Stimulated activated effector memory CD8-positive, alpha-beta T cell treated with anti-CD3 and anti-CD28 coated beads, Interleukin-12 subunit alpha, Interleukin-12 subunit beta, amount 100 ng/mL, for 72 hours (primary cell): ENCODE results near the gene ERO1A.
"Not testable (repeated sequence)": the region's sequence is repeated elsewhere in the genome, so short reads cannot be mapped to it uniquely, and the experiment has no call there.

Experiments used
- ATAC-seq: fragments of 150-1000 bp; cut with Tn5 transposase; 2 replicates; pipeline ENCODE4 v1.10.0; 2021
- DNase-seq, 2 donors: peaks; one replicate each; pipeline ENCODE4 v3.0.0; 2021 to 2022; ENCODE audit warnings: low spot score in 2 of 2
- H3K27ac Mint-ChIP-seq: one replicate; pipeline ENCODE4 v1.8.0; 2022; ENCODE audit warnings: mild to moderate bottlenecking, mixed read lengths
- H3K36me3 Mint-ChIP-seq: one replicate; pipeline ENCODE4 v1.8.0; 2022; ENCODE audit warnings: mild to moderate bottlenecking, mixed read lengths
- H3K4me1 Mint-ChIP-seq: one replicate; pipeline ENCODE4 v1.8.0; 2022; ENCODE audit warnings: mixed read lengths
- H3K4me3 Mint-ChIP-seq: one replicate; pipeline ENCODE4 v1.8.0; 2022; ENCODE audit warnings: mild to moderate bottlenecking, mixed read lengths
- H3K9me3 Mint-ChIP-seq: one replicate; pipeline ENCODE4 v1.8.0; 2022; ENCODE audit warnings: mixed read lengths

Gene ERO1A, protein sequence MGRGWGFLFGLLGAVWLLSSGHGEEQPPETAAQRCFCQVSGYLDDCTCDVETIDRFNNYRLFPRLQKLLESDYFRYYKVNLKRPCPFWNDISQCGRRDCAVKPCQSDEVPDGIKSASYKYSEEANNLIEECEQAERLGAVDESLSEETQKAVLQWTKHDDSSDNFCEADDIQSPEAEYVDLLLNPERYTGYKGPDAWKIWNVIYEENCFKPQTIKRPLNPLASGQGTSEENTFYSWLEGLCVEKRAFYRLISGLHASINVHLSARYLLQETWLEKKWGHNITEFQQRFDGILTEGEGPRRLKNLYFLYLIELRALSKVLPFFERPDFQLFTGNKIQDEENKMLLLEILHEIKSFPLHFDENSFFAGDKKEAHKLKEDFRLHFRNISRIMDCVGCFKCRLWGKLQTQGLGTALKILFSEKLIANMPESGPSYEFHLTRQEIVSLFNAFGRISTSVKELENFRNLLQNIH

DNA sequence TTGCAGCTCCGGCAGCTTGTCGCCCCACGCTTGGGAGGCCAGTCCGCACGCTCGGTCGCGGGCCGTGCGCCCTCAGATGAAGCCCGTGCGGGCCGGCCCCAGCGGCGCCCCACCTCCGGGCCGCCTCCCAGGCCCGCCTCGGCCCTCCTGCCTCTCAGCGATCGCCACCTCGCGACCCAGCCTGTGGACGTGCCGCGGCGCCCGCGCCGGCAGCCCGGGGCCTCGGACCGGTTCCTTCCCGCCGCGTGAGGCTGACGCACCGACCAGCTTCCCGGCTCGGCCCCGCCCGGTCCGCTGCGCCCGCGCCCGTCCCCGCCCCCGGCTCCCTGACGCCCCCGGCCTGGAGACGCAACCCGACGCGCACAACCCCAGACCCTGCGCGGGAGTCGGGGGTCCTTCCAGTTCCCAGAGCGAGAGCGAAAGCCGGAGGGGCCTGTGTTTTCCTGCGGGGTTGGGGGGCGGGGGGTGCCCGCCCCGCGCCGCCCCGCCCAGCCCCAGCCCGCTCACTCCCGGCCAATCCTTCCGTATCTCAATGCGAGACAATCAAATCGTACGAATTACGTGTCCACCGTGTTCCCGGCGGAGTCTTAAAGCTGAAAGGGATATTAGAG lies at the start of gene ERO1A:
Gene ERO1A, minus strand, starts transcription at position 78 of the 611 bp plus-strand sequence. Its CDS starts 77 bp downstream, at position 1.
- DNase-seq (peak; percentile 68 to 85), ATAC-seq (peak; percentile 91)
- peaks cover 32% of the 10 kb centered on the region for H3K4me1 Mint-ChIP-seq
- peak within 1 kb of the TSS; percentile 90 for H3K27ac Mint-ChIP-seq
- peak within 1 kb of the TSS; percentile 79 for H3K4me3 Mint-ChIP-seq
- peaks cover 45% of the 10 kb centered on the region for H3K36me3 Mint-ChIP-seq
- H3K9me3 Mint-ChIP-seq: no peaks in the 10 kb centered on the region

DNA sequence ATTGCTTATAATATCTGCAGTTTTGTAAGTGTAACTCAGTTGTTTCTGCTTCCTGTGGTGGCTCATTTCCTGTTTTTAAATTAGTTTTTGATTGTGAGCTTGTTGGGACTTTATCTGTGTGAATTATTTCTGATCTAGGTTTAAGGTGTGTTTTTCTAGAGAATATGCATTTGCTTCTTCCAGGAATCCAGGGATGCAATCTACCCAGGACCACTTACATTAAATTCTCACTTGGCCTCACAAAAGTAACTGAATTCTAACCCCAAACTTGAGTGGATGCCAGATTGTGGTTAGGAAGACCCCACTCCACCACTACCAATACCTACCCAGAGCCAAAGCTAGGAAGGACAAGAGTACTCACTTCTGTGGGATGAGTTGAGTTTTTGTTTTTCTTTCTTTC lies 46.5 kb upstream of the ERO1A start:
- Mint-ChIP-seq H3K4me1 (peaks cover 39% of the 10 kb centered on the region), H3K27ac (peak overlapping the region; percentile 95), H3K36me3 (peaks cover 24% of the 10 kb centered on the region), H3K9me3 (no peaks in the 10 kb centered on the region), H3K4me3 (peak overlapping the region; percentile 65)
- peak; percentile 13 for ATAC-seq
- DNase-seq: peak in 1 of 2 donors; percentile 47

DNA sequence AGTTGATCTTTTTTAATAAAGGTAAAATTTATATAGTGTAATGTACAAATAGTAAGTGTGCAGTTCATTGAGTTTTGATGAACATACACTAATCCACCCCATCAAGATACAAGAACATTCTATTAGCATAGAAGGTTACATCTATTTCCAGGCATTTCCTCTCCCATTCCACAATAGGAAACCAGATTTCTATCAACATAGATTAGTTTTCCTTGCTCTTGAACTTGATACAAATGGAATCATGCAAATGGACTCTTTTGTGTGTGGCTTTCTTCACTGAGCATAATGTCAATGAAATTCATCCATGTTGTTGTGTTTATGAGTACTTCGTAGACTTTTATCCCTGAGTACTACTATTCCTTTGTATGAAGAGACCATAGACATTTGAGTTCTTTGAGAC lies 45.4 kb upstream of the ERO1A start:
- peaks cover 49% of the 10 kb centered on the region for H3K4me1 Mint-ChIP-seq
- H3K27ac Mint-ChIP-seq: no peak overlapping the region
- H3K36me3 Mint-ChIP-seq: peaks cover 16% of the 10 kb centered on the region

DNA sequence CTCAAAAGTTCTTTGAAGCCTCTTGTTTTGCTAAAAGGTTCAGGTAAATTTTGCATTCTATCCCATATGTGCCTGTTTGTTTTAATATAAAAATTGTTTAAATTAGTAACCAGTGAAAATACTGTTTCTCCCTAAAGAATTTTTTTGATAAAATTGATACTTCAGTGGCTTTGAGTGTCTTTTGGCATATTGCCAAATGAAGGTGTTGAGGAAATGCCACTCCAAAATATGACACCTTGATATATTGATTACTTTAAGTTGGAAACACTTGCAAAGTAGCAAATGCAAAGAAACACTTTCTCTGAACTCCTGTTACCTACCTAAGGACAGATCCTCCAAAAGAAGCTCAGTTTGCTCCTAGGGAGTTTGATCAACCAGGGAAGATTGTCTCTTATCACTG lies 43.1 kb upstream of the ERO1A start:
- Mint-ChIP-seq H3K36me3 (peaks cover 19% of the 10 kb centered on the region), H3K4me3 (no peak overlapping the region), H3K27ac (no peak overlapping the region), H3K4me1 (peaks cover 60% of the 10 kb centered on the region), H3K9me3 (no peaks in the 10 kb centered on the region)
- ATAC-seq (no peak), DNase-seq (no peak)

More for the DNA sequence above, 45.4 kb upstream of the ERO1A start:
- no peak for DNase-seq
- Mint-ChIP-seq H3K4me3 (no peak overlapping the region), H3K9me3 (no peaks in the 10 kb centered on the region)
- ATAC-seq: no peak

DNA sequence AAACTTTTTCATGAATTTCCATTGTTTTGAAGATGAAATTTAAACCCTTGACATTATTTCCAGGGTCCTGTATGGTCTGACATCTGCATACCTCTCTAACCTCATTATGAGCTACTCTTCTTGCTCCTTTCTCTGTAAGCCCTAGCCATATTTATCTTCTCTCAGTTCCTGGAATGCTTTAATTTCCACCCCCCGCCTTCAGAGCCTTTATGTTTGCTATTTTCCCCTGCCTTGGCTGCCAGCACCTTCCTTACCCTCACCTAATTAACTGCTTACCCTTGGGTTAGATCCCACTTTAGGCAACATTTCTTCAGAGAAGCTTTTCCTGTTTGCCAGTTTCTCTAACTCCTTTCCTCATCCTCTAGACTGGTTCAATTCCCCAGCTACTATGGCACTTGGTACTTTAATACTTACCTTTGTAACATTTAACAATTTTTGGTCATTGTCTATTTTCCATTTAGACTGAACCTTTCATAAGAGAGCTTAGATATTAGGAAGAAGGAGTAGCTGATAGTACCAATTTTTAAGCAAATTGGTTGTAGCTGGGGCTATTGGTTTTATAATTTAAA lies 40.6 kb upstream of the ERO1A start:
- Mint-ChIP-seq H3K9me3 (no peaks in the 10 kb centered on the region), H3K4me3 (no peak overlapping the region), H3K36me3 (peaks cover 34% of the 10 kb centered on the region)

DNA sequence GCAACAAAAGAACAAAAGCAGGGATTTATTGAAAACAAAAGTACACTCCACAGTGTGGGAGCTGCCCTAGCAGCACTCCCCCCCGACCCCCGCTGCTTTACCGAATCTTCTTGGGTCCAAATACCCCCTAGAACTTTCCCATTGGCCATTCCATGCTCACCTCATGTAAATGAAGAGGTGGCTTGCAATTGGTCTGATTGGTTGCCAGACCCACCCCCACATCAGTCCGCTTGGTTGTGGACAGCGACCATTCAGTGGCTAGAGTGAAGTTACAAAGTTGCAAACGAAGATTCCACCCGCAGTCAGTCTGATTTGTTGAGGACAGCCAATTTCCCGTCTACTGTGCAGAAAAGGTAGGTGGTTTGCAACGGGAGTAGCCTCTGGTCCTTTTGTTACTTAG lies 38.5 kb upstream of the ERO1A start:
- no peak for ATAC-seq
- Mint-ChIP-seq H3K4me3 (no peak overlapping the region), H3K27ac (peak overlapping the region; percentile 3), H3K36me3 (peaks cover 34% of the 10 kb centered on the region), H3K9me3 (no peaks in the 10 kb centered on the region), H3K4me1 (peaks cover 53% of the 10 kb centered on the region)
- no peak for DNase-seq

More for the DNA sequence above, 40.6 kb upstream of the ERO1A start:
- DNase-seq (no peak), ATAC-seq (no peak)
- Mint-ChIP-seq H3K27ac (peak overlapping the region; percentile 41), H3K4me1 (peaks cover 53% of the 10 kb centered on the region)

DNA sequence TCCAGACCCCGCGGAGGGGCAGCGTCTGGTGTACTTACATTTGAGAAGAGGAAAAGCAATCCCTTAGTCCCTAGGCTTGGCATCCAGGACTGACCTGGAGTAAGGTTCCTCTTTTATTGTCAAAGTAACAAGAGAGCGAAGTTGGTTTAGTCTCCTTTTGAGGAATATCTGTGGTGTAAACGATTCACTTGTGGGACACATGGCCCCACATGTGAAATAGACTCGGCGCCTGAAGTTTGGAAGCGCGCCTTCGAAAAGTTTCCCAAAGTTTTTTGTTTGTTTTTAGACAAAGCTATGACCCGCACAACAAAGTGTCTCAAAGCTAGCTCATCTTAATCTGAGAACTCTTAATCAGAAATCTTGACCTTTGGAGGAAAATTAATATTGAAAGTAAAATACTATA lies 35.4 kb upstream of the ERO1A start:
- DNase-seq: no peak
- no peaks in the 10 kb centered on the region for H3K9me3 Mint-ChIP-seq
- no peak for ATAC-seq
- H3K27ac Mint-ChIP-seq: peak overlapping the region; percentile 93
- H3K4me3 Mint-ChIP-seq: peak overlapping the region; percentile 91
- peaks cover 54% of the 10 kb centered on the region for H3K36me3 Mint-ChIP-seq
- H3K4me1 Mint-ChIP-seq: peaks cover 30% of the 10 kb centered on the region

DNA sequence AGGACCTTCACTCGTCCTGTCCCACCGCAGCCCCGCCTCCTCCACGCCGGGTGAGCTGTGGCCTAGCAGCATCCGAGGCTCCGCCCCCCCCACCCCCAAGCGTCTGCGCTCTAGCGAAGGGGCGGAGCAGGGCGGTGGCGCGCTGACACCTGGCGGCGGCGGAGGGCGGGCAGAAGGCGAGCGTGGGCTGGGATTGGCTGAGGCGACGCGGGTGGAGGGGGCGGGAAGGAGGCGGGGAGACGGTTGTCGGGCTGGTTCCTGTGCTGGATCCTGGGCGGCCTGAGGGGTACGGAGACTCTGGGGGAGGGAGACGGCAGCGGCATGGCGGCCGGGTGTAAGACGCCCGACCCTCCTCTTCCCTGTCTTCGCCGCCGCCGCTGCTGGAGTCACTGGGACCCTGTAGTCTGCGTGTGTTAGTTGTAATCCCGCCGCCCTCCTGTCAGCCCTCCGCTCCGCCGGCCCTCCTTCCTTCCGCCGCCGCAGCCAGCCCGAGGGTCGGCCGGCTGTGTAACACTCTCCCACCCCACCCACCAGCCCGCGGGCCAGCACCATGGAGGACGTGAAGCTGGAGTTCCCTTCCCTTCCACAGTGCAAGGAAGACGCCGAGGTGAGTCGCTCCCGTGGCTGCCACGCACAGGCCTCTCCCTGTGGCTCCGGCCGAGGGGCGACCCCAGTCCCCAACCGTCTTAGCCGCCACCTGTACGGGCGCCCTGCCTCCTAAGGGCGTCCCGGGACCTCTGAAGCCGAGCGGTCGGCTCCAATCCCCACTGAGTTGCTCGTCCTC lies 34.8 kb upstream of the ERO1A start, which contains the start of gene STYX:
Gene STYX, plus strand, starts transcription at position 242 of the 784 bp plus-strand sequence. Its CDS starts 309 bp downstream, at position 551.
- peak; percentile 91 to 97 for DNase-seq
- peak within 1 kb of the TSS; percentile 93 for H3K27ac Mint-ChIP-seq
- ATAC-seq: peak; percentile 97
- H3K4me3 Mint-ChIP-seq: peak within 1 kb of the TSS; percentile 91
- H3K36me3 Mint-ChIP-seq: peaks cover 59% of the 10 kb centered on the region
- no peaks in the 10 kb centered on the region for H3K9me3 Mint-ChIP-seq
- H3K4me1 Mint-ChIP-seq: peaks cover 24% of the 10 kb centered on the region

DNA sequence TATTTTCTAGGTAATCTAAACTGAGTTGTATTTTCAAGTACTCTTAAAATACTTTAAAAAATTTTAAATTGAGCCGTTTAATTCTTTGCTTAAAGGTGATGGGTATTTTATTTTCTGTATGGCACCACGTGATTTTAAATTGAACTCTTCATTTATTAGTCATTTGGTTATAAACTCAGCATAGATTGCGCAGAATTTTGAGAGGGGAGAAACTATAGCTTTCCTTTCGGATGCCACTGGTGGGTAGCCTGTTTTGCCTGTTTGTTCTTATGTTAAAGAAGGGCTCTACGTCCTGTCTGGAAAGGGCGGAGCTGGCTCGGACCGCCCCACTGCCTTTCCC lies 34.2 kb upstream of the ERO1A start:
- no peaks in the 10 kb centered on the region for H3K9me3 Mint-ChIP-seq
- peak overlapping the region; percentile 91 for H3K4me3 Mint-ChIP-seq
- H3K4me1 Mint-ChIP-seq: peaks cover 23% of the 10 kb centered on the region
- peaks cover 65% of the 10 kb centered on the region for H3K36me3 Mint-ChIP-seq
- ATAC-seq (no peak), DNase-seq (no peak)
- H3K27ac Mint-ChIP-seq: peak overlapping the region; percentile 93

DNA sequence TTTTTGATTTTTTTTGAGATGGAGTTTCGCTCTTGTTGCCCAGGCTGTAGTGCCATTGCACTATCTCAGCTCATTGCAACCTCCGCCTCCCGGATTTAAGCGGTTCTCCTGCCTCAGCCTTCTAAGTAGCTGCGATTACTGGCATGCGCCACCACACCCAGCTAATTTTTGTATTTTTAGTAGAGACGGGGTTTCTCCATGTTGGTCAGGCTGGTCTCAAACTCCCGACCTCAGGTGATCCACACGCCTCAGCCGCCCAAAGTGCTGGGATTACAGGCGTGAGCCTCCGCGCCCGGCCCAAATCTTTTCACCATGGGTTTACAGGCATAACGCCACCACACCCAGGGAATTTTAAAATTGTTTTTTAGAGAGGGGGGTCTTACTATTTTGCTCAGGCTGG lies 33.7 kb upstream of the ERO1A start:
- not testable (repeated sequence) for H3K27ac Mint-ChIP-seq, DNase-seq, ATAC-seq, H3K9me3 Mint-ChIP-seq
- H3K4me1 Mint-ChIP-seq: peaks cover 19% of the 10 kb centered on the region
- peaks cover 65% of the 10 kb centered on the region for H3K36me3 Mint-ChIP-seq
- H3K4me3 Mint-ChIP-seq: peak overlapping the region; percentile 91

DNA sequence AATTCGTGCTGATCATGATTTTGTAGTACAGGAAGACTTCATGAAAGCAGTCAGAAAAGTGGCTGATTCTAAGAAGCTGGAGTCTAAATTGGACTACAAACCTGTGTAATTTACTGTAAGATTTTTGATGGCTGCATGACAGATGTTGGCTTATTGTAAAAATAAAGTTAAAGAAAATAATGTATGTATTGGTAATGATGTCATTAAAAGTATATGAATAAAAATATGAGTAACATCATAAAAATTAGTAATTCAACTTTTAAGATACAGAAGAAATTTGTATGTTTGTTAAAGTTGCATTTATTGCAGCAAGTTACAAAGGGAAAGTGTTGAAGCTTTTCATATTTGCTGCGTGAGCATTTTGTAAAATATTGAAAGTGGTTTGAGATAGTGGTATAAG lies 32.2 kb upstream of the ERO1A start:
- peaks cover 18% of the 10 kb centered on the region for H3K4me1 Mint-ChIP-seq
- ATAC-seq, H3K4me3 Mint-ChIP-seq, DNase-seq, H3K27ac Mint-ChIP-seq, H3K9me3 Mint-ChIP-seq: not testable (repeated sequence)
- peaks cover 66% of the 10 kb centered on the region for H3K36me3 Mint-ChIP-seq

DNA sequence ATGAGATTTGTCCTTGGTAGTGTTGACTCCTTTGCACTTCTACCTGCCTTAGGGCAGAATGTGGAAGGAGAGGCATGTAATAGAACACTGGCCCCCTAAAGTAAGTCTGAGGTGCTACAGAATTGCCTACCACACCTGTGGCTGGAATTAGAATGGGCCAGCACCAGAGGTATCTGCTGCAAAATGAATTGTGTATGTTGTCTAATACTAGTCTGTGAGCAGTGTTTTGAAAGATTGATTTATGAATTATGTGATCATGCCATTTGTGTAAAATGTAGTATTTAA lies 28.9 kb upstream of the ERO1A start:
- no peak for DNase-seq
- peaks cover 21% of the 10 kb centered on the region for H3K4me1 Mint-ChIP-seq
- no peak overlapping the region for H3K4me3 Mint-ChIP-seq
- H3K36me3 Mint-ChIP-seq: peaks cover 92% of the 10 kb centered on the region
- H3K9me3 Mint-ChIP-seq: no peaks in the 10 kb centered on the region
- ATAC-seq: no peak
- H3K27ac Mint-ChIP-seq: no peak overlapping the region

DNA sequence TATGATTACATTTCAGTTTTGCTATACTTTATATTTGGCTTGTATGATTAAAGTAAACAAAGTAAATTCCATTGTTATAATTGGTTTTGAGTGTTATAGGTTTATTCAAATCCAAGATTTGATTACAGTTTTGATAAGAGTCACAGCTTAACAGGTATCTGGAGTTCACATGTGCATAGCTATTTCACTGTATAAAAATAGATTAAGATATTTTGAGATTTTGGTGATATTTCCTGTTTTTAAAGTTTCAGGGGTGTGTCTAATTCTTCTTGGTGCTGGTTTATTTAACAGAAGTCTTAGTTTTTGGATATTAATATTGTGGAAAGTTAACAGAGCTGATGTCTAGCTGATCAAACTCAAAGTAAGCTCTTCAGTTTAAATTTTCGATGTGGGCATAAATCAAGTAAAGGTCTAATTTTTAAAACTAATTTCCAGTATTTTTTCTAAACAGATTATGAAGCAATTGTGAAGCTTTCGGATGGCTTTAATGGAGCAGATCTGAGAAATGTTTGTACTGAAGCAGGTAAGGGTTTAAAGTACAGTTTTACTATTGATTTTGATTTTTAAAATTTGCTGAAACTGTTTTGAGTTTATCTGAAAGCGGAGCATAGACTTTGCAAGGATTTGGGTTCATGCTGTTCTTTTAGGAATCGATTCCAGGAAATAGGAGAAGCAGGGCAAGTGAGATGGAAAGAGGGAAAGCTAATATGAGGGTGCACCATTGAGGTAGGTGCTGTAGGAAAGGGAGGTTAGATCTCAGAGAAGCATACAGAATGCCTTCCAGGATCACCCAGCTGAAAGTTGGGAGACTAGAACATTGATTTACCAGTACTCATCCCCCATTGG lies 28.4 kb upstream of the ERO1A start:
- no peak for DNase-seq
- Mint-ChIP-seq H3K4me1 (peaks cover 21% of the 10 kb centered on the region), H3K4me3 (no peak overlapping the region), H3K9me3 (no peaks in the 10 kb centered on the region), H3K36me3 (peaks cover 98% of the 10 kb centered on the region), H3K27ac (peak overlapping the region; percentile 21)
- ATAC-seq: no peak

DNA sequence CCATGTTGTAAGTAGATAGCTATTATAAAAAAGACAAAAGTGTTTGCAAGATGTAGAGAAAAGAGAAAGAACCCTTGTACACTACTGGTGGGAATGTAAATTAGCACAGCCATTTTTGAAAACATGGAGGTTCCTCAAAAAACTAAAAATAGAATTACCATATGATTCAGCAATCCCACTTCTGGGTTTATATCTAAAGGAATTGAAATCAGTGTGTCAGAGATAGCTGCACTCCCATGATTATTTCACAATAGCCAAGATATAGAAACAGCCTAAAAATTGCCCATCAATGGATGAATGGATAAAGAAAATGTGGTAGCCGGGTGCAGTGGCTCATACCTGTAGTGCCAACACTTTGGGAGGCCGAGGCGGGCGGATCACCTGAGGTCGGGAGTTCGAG lies 20.8 kb upstream of the ERO1A start:
- H3K4me3 Mint-ChIP-seq: no peak overlapping the region
- no peaks in the 10 kb centered on the region for H3K4me1 Mint-ChIP-seq
- ATAC-seq (no peak), DNase-seq (no peak)
- no peak overlapping the region for H3K27ac Mint-ChIP-seq
- no peaks in the 10 kb centered on the region for H3K9me3 Mint-ChIP-seq
- peaks cover 100% of the 10 kb centered on the region for H3K36me3 Mint-ChIP-seq
